ENCODE data around the gene IGFBPL1.

Gene IGFBPL1

DNA sequence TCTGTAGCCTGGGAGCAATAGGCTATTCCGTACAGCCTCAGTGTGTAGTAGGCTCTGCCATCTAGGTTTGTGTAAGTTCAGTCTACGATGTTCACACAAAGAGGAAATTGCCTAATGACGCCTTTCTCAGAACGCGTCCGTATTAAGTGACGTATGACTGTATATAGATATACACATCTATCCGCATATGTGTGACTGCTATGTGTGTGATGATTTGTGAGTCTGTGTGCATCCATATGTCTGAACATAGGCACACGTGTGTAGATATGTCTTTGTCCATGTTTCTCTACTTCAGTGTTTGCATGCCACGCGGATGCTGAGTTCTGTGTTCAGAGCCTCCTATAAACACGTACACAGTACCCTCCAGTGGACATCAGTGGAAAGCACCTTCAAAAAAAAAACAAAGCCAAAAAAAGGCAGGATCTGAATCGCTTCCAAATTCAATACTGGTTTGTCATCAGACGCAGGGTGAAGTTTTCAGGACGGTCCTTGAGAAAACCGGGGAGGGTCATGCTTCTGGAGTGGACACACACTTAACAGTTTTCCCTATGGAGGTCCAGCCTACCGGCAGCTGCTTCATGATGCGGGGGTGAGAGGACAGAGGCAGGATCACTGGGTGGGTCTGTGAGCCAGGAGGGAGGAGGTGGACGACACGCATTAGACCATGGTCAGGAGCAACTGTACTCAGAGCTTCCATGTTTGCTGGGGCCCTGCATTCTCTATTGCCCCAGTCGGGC is 61.2 kb downstream of the IGFBPL1 start:
- peak; percentile 78 for TF ChIP-seq CTCF (IDR thresholded peaks at IDR 0.05; ENCODE audit: low read length, missing control alignments)
- no peak overlapping the region for H3K4me3 ChIP-seq (replicated peaks; ENCODE audit: low read depth, low read length)
- DNase-seq (ENCODE audit: low read depth), result peak; percentile 86

DNA sequence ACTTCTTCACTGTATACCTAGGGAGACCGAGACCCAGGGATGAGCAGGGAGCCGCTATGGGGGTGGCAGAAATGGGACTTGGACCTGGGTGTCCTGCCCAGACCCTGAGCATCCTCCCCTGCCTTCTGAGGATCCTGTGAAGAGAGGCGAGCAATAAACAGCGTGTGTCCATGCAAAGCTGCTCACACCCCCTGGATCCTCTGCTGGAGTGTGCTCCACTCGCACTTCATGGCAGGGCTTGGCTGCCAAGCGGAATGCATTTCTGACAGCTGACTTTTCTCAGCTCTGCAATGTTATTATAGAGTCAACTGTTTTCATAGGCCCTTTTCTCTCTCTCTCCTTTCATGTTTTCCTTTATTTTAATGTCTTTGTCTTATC is 62.8 kb downstream of the IGFBPL1 start:
- H3K4me3 ChIP-seq (replicated peaks; ENCODE audit: low read depth, low read length), result no peak overlapping the region
- no peak for TF ChIP-seq CTCF (IDR thresholded peaks at IDR 0.05; ENCODE audit: low read length, missing control alignments)
- DNase-seq (ENCODE audit: low read depth), result no peak

GRCh38 chr9:38360839-38361472 is 63.3 kb downstream of the IGFBPL1 start:
- H3K4me3 ChIP-seq (replicated peaks; ENCODE audit: low read depth, low read length), result no peak overlapping the region
- TF ChIP-seq CTCF (IDR thresholded peaks at IDR 0.05; ENCODE audit: low read length, missing control alignments), result no peak
- no peak for DNase-seq (ENCODE audit: low read depth)

DNA sequence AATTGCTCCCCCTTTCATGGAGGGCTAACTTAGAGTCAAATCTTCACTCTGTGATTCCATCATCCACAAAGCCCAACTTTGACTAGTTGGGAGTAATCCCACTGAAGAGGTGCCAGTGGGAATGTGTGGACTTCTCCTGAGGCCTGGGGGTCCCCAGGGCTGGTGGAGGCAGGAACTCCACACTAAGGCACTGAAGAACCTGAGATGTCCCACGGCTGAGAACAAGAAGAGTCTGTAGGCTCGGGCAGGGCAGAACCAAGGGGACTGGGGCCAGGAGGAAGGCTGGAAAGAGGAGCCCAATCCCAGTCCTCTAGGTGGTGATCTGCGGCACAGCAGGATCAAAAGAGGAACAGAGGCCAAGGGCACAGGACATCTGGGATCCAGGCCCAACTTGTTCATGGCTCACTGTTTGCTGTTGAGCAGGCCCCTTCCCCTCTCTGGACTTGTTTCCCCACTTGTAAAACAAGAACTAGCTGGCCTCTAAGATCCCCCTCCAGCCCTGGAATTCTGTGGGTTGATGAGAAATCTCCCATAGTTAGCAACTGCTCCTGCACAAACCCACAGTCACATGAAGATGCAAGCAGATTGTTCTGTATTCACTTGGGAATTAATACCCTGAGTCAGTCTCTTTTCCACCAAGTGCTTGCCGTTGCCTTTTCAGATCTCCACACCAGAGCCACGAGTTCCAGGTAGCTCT is 64.4 kb downstream of the IGFBPL1 start:
- TF ChIP-seq CTCF (IDR thresholded peaks at IDR 0.05; ENCODE audit: low read length, missing control alignments), result no peak
- peak; percentile 10 for DNase-seq (ENCODE audit: low read depth)
- no peak overlapping the region for H3K4me3 ChIP-seq (replicated peaks; ENCODE audit: low read depth, low read length)

DNA sequence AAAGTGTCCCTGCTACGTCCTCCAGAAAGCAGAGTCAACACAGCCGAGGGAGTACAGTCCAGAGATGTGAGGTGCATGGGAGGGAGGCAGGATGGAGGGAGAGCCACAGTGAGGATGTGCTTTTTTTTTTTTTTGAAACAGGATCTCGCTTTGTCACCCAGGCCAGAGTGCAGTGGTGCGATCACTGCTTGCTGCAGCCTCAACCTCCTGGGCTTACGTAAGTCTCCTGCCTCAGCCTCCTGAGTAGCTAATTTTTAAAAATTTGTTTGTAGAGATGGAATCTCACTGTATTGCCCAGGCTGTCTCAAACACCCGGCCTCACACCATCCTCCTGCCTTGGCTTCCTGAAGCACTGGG is 65.0 kb downstream of the IGFBPL1 start:
- H3K4me3 ChIP-seq (replicated peaks; ENCODE audit: low read depth, low read length), result no peak overlapping the region
- no peak for DNase-seq (ENCODE audit: low read depth)
- no peak for TF ChIP-seq CTCF (IDR thresholded peaks at IDR 0.05; ENCODE audit: low read length, missing control alignments)

GRCh38 chr9:38358390-38359296 is 65.6 kb downstream of the IGFBPL1 start:
- no peak for TF ChIP-seq CTCF (IDR thresholded peaks at IDR 0.05; ENCODE audit: low read length, missing control alignments)
- DNase-seq (ENCODE audit: low read depth), result no peak
- no peak overlapping the region for H3K4me3 ChIP-seq (replicated peaks; ENCODE audit: low read depth, low read length)

Measured in fibroblast of pulmonary artery (primary cell).